ENCODE data around the gene CDKAL1. TPM values are rescaled to one million over a fixed set of nuclear protein-coding genes. Genes with fewer than 3 reads are reported as not detected.
A peak's percentile ranks its signal among the peaks of the same experiment; 100 is the strongest.

Gene CDKAL1
- total and polyA plus RNA-seq, 10 of the 15 experiments (the other 5 are each of a cell fraction or from before 2014, with no cell fraction given) = 10.7 to 26.9 (median 17.3) TPM

DNA sequence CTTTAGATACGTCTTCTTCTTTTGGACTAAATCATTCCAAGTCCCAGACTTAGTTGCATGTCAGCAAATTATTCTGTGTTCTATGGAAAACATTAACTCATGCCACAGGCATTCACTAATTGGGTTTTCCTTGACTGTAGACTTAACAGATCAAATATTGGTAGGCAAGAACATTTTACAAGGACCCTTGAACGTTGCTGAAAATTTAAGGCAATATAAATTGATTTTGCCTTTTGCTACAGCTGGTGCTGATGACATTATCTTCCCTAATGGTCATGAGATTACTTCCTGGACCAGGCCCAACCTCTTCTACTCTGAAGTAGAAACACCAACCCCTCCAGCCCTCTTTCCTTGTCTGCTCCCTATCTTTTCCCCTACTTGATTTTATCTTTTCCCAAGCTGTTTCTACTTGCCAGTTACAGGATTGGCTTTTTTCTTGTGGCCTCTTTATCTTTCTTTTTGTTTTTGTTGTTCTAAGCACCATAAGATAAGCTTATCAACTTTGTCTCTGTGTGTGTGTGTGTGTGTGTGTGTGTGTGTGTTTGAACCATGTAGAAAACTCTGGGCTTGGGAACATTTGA, 545.3 kb downstream of the CDKAL1 start:
- H3K4me3 ChIP-seq = no peak overlapping the region
- in situ Hi-C loops (cut with MboI) (no loop called here), intact Hi-C loops (cut with micrococcal nuclease; ENCODE audit: unreplicated experiment) (no loop called here)
- peaks cover 6% of the 10 kb centered on the region; the same call in 1 of the 3 replicates for H3K9me3 ChIP-seq (replicated peaks; ENCODE audit: control insufficient read depth, insufficient read depth, low read length)
- ChIA-PET CTCF (interaction anchor here (0.6 kb wide), 1 partner anchor 95 kb away, joined by 3 read pairs; no protein-coding TSS in a partner anchor), POLR2A (interaction anchor here (0.6 kb wide), 2 partner anchors 15 to 467 kb away, joined by 3 read pairs; no protein-coding TSS in a partner anchor), SMC1A (ENCODE audit: uncharacterized antibody, unreplicated experiment) (interaction anchor here (0.8 to 1.0 kb wide), 2 partner anchors 10 to 12 kb away, joined by 3 read pairs; no protein-coding TSS in a partner anchor), RAD21 (ENCODE audit: unreplicated experiment) (no interaction called here)
- no peak overlapping the region for H3K4me2 ChIP-seq (ENCODE audit: control insufficient read depth, insufficient read depth)
- no peak overlapping the region for H3K9ac ChIP-seq (ENCODE audit: control insufficient read depth, insufficient read depth, low read length)
- no peaks in the 10 kb centered on the region for H3K36me3 ChIP-seq (ENCODE audit: control insufficient read depth in 2 of 2, insufficient read depth in 2 of 2, low read length in 1 of 2)
- DNase-seq (ENCODE audit: low read depth, low spot score) (no peak), FAIRE-seq (peak; percentile 31), ATAC-seq (no peak)
- no peaks in the 10 kb centered on the region for H3K27me3 ChIP-seq (replicated peaks in 1 of 2; ENCODE audit: control insufficient read depth in 2 of 2, insufficient read depth in 2 of 2, low read length in 1 of 2)
- 100% methylated on average over 2 of the region's 2 CpGs for WGBS (ENCODE audit: insufficient coverage, insufficient replicate concordance, low lambda C conversion rate, missing lambda C conversion rate)
- H3K79me2 ChIP-seq (ENCODE audit: control insufficient read depth, insufficient read depth, low read length) = no peaks in the 10 kb centered on the region
- no peak for TF ChIP-seq YY1 (IDR thresholded peaks at IDR 0.05; ENCODE audit: low read depth, low read length)
- TF ChIP-seq, protein P1, sequence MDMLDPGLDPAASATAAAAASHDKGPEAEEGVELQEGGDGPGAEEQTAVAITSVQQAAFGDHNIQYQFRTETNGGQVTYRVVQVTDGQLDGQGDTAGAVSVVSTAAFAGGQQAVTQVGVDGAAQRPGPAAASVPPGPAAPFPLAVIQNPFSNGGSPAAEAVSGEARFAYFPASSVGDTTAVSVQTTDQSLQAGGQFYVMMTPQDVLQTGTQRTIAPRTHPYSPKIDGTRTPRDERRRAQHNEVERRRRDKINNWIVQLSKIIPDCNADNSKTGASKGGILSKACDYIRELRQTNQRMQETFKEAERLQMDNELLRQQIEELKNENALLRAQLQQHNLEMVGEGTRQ (IDR thresholded peaks at IDR 0.05; ENCODE audit: borderline replicate concordance, low read depth, low read length) = no peak
- TF ChIP-seq POU2F2 (IDR thresholded peaks at IDR 0.05; ENCODE audit: borderline replicate concordance, low read depth, low read length) = no peak
- no peak for TF ChIP-seq HCFC1 (IDR thresholded peaks at IDR 0.05; ENCODE audit: low read length)
- no peak for TF ChIP-seq YBX1 (IDR thresholded peaks at IDR 0.05)
- TF ChIP-seq, protein P2, sequence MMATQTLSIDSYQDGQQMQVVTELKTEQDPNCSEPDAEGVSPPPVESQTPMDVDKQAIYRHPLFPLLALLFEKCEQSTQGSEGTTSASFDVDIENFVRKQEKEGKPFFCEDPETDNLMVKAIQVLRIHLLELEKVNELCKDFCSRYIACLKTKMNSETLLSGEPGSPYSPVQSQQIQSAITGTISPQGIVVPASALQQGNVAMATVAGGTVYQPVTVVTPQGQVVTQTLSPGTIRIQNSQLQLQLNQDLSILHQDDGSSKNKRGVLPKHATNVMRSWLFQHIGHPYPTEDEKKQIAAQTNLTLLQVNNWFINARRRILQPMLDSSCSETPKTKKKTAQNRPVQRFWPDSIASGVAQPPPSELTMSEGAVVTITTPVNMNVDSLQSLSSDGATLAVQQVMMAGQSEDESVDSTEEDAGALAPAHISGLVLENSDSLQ (IDR thresholded peaks at IDR 0.05) = no peak
- no peak for TF ChIP-seq SIX5 (IDR thresholded peaks at IDR 0.05; ENCODE audit: low read depth, low read length, severe bottlenecking)
- H3K4me1 ChIP-seq (ENCODE audit: control insufficient read depth, insufficient read depth, low read length) = no peaks in the 10 kb centered on the region
- H2AFZ ChIP-seq (ENCODE audit: control insufficient read depth, low read depth, low read length) = no peak overlapping the region
- no peaks in the 10 kb centered on the region for H4K20me1 ChIP-seq (ENCODE audit: control insufficient read depth, insufficient read depth)
- no TSS peak for BruUV-seq (replicated peaks)
- no peak overlapping the region for H3K27ac ChIP-seq (ENCODE audit: control insufficient read depth, insufficient read depth)
